Left lobe of liver (tissue), 2 donors: ENCODE measurements around the gene NOX5. TPM values are rescaled to one million over a fixed set of nuclear protein-coding genes. Genes with fewer than 3 reads are reported as not detected.

Experiments used
- ATAC-seq: fragments of 200-7000 bp; cut with Tn5 transposase; one replicate; pipeline ENCODE4 v1.9.1; 2020; ENCODE audit warnings: mild to moderate bottlenecking, moderate library complexity
- DNase-seq: peaks from one replicate; pipeline ENCODE4 v3.0.0-alpha.2; 2020; ENCODE audit warnings: low spot score
- total RNA-seq: library from RNA; stranded (reverse); gene quantifications from one replicate; pipeline ENCODE4 v1.2.1, GENCODE V29; 2021
- donor health status: DM: no; HTN: no; CAD: no; lungs with moderate emphysema.
- donor health status: DM: no; HTN: yes; CAD: no.

The NOX5 gene
- total RNA-seq, 1 donor from 2014 or later = 0.13 TPM

DNA sequence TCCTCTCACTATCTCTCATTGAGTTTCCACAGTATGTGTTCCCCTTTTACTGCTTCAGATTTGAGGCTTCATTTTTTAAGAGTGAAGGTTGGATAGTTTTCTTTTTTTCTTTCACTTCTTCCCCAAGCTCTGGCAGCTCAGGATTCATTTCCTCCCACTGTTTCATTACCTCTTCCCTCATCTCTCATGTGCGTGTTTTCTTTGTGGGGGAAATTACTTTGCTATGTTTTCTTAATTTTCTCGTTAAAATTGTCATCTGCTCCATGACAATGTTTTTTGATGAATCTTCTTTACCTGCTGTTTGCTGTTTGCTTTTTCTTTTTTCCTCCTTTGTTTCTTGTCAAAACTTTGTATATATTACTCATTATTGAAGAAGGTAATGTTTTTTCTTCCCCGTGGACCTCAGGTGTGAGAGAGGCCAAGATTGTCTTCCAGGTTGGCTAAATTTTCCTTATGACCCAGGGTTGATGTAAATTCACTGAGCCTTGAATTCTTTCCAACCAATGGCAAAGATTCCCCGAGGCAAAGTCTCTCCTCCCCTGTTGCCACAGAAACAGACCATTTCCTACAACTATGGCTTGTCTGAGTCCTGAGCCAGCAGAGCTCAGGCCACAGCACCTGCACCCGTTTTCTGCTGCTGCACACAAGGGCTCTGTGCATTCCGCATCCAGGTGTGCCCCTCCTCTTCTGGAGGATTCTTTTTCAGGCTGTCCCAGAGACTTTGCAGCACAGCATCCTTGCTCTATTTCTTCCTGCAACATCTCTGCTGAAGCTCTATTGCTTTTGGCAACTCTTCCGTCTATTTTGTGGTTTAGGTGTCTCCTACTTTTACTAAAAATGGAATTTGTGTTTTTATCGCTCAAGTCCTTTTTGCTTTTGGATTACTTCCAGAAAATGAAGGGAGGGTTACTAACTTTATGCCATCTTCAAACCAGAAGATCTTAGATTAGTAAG is 66.1 kb downstream of the NOX5 start:
- no peak for ATAC-seq
- DNase-seq = no peak

GRCh38 chr15:69081310-69082004 is 67.0 kb downstream of the NOX5 start:
- DNase-seq (no peak), ATAC-seq (peak; percentile 52)

DNA sequence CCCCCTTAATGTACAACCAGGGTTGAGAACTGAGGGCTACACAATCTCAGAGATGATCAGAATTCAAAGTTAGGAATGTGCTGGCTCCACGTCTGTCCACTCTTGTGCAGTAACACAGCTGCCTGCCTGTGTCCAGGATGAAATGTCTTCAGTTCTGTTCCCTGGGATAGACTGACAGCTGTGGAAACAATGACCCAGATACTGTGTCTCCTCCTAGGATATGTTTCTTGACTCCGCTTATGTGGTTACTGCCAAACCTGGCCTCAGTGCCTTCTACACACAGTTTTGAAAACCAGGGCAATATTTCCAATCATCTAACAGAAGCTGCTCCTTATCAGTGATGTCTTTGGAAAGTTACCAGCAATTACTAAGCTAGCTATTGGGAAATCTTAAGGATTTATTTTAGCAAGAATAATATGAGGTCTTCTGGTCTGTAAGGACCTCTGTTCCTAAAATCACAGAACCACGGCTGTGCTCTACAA is 67.6 kb downstream of the NOX5 start:
- DNase-seq (no peak), ATAC-seq (peak; percentile 54)

GRCh38 chr15:69082554-69082953 is 68.1 kb downstream of the NOX5 start:
- DNase-seq (no peak), ATAC-seq (peak; percentile 14)

GRCh38 chr15:69084404-69085030 is 70.0 kb downstream of the NOX5 start:
- no peak for DNase-seq
- ATAC-seq = no peak

- no peak for ATAC-seq
- no peak for DNase-seq
Observed at GRCh38 chr15:69085325-69086081, 71.0 kb downstream of the NOX5 start.

- no peak for DNase-seq
Observed at GRCh38 chr15:69086427-69087204, 72.1 kb downstream of the NOX5 start.

GRCh38 chr15:69087366-69087976 is 73.0 kb downstream of the NOX5 start:
- ATAC-seq (no peak), DNase-seq (no peak)

More at GRCh38 chr15:69086427-69087204, 72.1 kb downstream of the NOX5 start:
- ATAC-seq = no peak

DNA sequence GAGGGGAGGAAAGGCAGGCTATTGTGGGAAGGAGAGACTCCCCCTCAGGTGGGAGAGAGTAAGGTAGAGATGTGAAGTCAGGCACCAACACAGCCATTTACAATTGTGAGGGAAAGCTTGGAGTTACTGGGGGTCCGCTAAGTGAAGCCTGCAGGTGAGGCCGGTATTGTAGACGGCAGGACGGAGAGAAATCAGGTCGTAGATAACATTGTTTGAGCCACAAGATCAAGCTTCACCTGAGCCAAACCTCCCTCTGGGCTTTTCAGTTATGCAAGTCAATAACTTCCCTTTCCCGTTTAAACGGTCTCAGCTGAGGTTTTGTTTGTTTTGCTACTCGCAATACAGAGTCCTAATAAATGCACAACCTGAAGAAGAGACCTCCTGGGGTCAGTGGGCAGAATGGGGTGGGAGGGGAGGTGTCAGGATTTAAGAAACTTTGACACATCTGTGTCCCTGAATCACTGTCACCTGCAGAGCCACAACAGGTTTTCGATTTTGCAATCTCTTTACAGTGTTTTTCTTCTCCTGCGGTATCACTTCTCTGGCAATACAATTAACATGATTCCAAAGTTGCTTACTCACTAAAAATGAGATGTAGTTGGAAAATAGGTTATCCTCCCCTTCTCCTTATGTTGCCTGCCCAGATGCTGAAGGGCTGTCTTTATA is 73.9 kb downstream of the NOX5 start:
- ATAC-seq (peak; percentile 81), DNase-seq (no peak)

- DNase-seq = no peak
- ATAC-seq = no peak
Observed at GRCh38 chr15:69089258-69089657, 74.8 kb downstream of the NOX5 start.

DNA sequence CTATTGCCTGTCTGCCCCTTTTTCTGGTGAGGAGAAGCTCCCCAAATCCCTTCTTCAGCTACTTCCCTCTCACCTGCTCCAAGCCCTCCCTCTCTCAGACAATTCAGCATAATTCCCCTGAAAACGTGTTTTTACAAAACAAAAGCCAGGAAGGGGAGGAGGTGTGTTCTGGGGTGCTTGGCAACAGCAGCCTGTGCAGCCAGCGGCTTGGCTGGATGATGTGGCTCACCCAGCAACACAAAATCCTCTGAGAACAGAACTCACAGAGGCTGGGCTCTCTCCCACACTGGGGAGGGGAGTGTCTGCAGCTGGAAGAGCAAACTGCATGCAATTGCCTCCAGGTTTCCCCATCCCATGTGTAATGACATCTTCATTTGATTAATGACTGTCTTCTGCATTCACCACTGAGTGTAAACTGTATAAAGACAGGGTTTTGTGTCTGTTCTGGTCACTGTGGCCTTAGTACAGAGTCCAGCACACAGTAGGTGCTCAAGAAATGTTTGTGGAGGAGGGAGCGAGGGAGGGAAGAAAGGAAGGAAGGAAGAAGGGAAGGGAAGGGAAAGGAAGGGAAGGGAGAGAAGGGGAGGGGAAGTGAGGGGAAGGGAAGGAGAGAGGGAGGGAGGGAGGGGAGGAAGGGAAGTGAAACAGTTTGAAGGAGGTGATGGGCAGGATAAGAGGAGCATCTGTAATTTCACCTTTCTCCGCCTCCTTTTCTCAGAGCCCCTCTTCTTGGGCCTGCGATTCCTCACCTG is 75.9 kb downstream of the NOX5 start:
- no peak for DNase-seq
- ATAC-seq = no peak

- ATAC-seq (no peak), DNase-seq (no peak)
Observed at GRCh38 chr15:69091654-69092053, 77.2 kb downstream of the NOX5 start.

- ATAC-seq (no peak), DNase-seq (no peak)
Observed at GRCh38 chr15:69092159-69092558, 77.7 kb downstream of the NOX5 start.

- DNase-seq (no peak), ATAC-seq (peak; percentile 35)
Observed at GRCh38 chr15:69093127-69093526, 78.6 kb downstream of the NOX5 start.

GRCh38 chr15:69093614-69094013 is 79.1 kb downstream of the NOX5 start:
- DNase-seq = no peak

GRCh38 chr15:69094124-69094921 is 79.8 kb downstream of the NOX5 start:
- DNase-seq = no peak
- no peak for ATAC-seq

More at GRCh38 chr15:69093614-69094013, 79.1 kb downstream of the NOX5 start:
- ATAC-seq = no peak

- ATAC-seq = no peak
- DNase-seq = no peak
Observed at GRCh38 chr15:69095274-69095673, 80.8 kb downstream of the NOX5 start.
